Forelimb muscle (tissue), 1 donor: ENCODE measurements around the gene PRIM2. TPM values are rescaled to one million over a fixed set of nuclear protein-coding genes. Genes with fewer than 3 reads are reported as not detected.
"Not testable (repeated sequence)": the region's sequence is repeated elsewhere in the genome, so short reads cannot be mapped to it uniquely, and the experiment has no call there.

ENCODE experiments used
- DNase-seq: peaks from one replicate; pipeline ENCODE4 v3.0.0-alpha.2; 2013; ENCODE audit warnings: low read depth
- polyA plus RNA-seq: library from polyadenylated mRNA; unstranded; fragments of 120-200 nt; gene quantifications from one replicate; pipeline ENCODE4 v1.2.1, GENCODE V29; 2013; ENCODE audit not compliant: insufficient read length

PRIM2 gene
- polyA plus RNA-seq, 1 donor = 6.3 TPM

DNA sequence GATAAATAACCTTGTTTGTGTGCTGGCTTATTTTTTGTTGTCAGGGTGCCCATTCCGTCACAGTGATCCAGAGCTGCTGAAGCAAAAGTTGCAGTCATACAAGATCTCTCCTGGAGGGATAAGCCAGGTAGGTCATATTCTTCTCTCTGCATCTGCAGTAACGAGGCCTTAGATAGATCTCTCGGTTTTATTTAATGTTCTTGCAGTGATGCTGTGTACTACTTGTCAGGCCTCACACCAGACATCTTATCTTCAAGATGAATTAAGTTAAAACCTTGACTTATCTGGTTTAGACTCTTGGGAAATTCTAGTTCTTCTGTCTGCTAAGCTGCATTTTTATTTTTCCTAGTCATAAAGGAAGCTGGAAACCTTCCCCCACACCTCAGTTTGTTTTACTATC, 288.9 kb downstream of the PRIM2 start:
- not testable (repeated sequence) for DNase-seq

DNA sequence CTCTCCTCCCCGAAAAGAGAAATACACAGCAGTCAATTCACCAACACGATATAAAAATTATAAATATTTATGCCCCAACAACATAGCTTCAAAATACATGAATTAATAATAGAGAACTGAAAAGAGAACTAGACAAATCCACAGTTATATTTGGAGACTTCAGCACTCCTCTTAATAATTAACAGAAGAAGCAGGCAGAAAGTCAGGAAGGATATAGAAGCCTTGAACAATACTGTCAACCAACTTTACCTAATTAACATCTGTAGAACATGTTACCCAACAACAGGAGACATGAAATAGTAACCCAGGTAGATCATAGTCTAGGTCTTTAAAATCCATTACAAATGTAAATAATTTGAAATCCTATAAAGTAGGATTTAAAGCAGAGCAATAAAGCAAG, 293.2 kb downstream of the PRIM2 start:
- DNase-seq = not testable (repeated sequence)

DNA sequence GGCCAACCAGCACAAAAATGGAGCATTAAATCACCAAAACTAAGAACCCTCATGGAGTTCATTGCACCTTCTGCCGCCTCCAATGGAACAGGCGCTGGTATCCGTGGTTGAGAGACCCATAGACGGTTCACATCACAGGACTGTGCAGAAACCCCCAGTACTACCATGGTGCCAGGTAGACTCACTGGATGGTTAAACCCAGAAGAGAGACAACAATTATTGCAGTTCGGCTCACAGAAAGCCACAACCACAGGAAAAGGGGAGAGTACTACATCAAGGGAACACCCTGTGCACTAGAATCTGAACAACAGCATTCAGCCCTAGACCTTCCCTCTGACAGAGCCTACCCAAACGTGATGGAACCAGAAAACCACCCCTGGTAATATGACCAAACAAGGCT, 301.5 kb downstream of the PRIM2 start:
- DNase-seq = not testable (repeated sequence)

DNA sequence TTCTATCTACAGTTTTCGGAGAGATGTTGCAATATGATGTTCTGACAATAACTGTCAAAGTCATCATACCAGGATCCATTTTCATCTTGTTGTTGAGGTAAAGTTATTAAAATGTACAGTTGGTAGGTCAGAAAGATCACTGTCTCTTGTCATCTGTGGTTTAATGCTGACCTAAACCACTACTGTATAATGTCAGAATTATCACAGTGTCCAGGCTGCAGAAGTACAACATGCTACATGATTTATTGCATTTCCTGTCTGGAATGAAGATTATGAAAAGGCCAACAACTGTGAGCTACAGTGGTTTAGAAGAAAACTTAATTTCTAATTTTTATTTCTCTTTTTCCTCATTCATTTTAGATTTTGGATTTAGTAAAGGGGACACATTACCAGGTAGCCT, 314.3 kb downstream of the PRIM2 start:
- DNase-seq = not testable (repeated sequence)

DNA sequence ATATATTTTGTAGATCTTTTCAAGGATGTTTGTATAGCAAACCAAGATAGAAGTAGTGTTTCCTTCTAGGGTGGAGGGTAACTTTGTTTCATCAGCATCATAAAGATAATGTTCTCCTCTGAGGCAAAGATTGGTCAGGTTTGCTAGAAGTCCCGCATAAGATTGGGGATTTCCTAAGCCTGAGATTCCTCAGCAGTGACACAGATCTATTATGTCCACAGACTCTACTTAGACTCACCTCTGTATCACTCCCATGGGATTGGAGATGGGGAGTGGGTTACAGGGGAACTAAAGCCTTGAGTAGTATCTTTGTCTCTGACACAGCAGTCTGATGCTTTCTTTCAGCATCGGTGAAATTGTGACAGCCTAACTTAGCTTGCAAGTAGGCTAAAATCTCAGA, 341.1 kb downstream of the PRIM2 start:
- not testable (repeated sequence) for DNase-seq

DNA sequence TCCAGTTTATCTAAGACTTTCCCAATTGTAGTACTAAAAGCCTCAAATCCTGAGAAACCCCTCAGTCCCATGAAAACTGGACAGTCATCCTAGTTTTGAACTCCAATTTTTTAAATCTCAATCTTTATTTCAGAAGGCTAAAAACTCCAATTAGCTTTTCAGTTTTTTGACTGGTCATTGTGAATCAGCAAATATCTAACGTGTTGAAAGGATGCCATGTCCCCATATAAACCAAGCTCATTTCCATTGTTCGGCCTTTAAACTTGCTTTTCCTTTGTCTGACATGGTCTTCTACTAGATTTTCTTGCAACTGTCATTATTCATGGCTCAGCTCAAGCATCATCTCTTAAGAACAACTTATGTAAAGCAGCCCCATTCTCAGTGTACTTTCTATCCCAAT, 342.4 kb downstream of the PRIM2 start:
- not testable (repeated sequence) for DNase-seq

DNA sequence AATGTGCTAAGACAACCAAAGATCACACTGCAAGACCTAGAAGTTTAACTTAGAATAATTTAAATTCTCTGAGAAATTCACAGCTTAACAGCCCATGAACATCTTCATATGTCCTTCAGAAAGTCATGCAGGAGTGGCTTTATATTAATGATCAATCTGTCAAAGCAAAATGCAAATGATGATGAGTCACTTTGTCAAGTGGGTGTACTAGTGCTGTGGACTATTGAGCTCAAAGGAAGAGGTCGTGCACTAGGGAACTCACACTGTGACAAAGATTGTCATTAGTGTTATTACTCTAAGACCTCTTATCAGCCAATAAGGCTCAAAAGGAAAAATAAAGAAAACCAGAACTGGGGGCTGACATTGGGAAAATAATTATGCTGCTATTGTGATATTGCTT, 343.5 kb downstream of the PRIM2 start:
- not testable (repeated sequence) for DNase-seq

DNA sequence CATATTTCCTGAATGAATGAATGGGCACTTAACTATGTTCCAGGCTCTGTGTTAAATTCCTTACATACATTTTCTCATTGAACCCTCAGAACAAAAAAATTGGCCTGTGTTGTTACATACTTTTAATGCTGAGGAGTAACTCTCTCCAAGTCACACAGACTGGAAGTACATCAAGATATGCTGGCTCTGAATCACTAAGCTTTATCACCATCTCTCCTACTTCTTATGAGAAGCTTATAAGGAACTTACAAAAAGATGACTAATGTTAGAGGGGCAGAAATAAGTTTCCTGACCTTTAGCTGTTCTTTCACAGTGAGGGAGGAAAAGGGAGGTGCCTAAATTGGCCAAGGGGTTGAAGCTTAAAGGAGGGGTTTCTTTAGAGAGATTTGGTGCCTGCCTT, 350.7 kb downstream of the PRIM2 start:
- DNase-seq = not testable (repeated sequence)

DNA sequence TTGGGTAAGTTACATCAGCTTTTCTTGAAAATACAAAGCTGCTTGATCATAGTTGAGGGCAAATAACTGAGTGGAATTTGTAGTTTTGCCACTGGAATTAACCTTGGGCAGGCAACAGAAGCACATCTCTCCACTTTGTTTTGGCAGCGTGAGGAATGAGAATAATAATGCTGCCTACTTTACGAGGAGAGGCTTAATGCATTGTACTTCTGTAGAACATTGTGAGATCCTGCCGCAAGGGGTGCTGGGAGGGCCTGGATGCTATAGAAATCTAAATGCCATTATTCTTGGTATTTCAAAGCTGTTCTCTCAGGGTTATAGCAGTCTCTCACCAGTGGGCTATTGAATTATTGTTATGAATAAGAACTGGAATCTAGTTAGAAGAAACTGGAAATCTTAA, 353.8 kb downstream of the PRIM2 start:
- DNase-seq = not testable (repeated sequence)

DNA sequence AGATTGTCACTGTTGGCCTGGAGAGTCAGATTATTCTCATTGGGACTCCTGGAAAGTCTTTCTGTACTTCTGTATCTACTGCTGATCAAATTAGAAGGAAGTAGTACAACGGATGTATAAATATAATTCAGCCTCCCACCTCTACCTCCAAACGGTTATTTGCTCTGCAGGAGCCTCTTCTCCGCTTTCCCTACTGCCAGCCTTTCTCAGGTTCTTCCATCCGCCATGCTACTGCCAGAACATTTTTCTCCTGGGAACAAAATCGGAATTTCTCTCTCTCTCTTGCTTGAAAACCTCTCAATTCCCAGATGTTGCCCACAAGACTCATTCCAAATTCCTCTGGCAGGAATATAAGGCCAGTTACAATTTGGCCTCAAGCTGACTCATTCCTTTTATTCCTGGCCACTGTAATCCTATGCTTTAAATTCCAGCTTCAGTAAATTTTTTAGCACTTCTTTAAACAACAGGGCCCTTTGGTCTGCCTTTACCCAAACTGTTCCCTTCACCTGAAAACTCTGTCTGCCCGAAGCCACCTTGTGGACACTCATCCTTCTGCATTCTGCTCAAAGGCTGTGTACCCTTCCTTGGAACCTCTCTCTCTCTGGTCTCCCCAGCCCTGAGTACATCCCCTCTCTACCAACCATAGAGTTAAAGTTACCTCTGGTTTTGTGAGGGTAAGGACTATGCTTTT, 354.7 kb downstream of the PRIM2 start:
- not testable (repeated sequence) for DNase-seq

DNA sequence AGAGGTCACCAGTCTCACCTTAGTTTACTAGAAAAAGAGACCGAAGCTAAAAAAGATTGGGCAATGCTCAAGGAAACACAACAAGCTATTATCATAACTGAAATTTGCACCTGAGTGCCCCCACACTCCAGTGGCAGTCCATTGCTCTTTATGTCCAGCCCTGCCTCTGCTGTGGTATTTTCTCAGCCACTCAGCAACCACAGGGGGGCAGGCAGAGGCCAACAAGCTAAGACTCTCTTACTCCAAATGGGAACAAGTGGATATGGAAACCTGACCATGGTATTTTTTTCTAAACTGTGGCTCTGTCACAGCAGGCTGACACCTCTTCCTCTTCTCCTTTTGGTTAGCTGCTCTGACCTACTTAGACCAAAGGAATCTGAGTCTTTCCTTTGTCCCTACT, 355.9 kb downstream of the PRIM2 start:
- DNase-seq = not testable (repeated sequence)

DNA sequence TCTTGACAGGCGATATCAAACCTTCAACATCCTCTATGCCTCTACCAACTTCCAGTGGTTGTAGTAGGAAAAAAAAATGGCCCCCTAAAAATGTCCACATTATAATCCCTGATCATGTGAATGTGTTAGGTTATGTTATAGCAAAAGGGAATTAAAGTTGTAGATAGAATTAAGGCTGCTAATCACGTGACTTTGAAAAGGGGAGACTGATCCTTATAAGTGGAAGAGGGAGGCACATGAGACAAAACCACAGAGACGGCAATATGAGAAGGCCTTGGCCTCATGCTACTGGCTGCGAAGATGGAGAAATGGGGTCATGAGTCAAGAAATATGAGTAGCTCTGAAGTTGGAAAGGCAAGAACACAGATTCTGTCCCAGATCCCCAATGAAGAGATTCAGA, 358.0 kb downstream of the PRIM2 start:
- DNase-seq = not testable (repeated sequence)

DNA sequence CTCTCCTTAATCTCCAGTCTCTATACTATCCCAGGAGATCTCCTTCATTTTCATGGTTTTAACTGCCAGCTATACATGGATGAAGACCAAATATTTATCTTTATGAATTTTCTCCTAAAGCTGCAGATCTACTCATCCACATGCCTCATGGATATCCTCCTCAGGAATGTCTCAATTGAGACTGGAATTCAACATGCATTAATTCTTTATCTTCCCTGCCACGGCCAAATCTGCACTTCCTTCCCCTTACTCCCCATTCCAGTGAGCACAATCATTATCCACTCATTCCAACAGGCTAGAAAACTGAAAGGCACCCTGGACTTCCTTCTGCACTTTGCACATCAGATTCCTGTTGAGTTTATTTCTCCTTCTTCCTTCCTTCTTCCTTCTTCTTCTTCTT, 379.0 kb downstream of the PRIM2 start:
- DNase-seq = not testable (repeated sequence)

Other genes with a start within 250 kb of the PRIM2 start
- gene ZNF451, start 227.4 kb upstream of the PRIM2 start, polyA plus RNA-seq = 23.8 TPM
- 11.0 TPM for gene BAG2, start 145.3 kb upstream of the PRIM2 start, polyA plus RNA-seq
- gene RAB23, start 95.3 kb upstream of the PRIM2 start, polyA plus RNA-seq = 11.2 TPM